ENCODE data around the gene SPRR1A. TPM values are rescaled to one million over a fixed set of nuclear protein-coding genes. Genes with fewer than 3 reads are reported as not detected.

Gene SPRR1A, protein sequence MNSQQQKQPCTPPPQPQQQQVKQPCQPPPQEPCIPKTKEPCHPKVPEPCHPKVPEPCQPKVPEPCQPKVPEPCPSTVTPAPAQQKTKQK
- total RNA-seq, result not detected

DNA sequence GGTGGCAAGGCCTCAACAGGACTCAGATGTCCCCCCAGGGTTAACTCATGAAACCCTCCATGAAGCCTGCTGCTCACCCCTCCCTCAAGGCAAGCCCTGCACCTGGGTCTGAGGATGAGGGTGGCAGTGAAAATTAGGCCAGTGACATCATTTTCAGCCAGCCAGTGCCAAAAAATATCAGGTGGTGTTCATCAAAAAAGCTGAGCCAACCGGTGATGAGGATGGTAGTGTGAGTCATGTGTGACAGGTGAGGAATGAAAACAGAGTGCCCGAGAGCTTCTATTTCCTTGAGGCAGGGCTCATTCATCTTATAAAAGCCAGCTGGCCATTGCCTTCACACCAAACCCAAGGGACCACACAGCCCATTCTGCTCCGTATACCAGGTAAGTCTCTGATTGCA, at the start of gene SPRR1A:
Gene SPRR1A, plus strand, starts transcription at position 339 of the 400 bp plus-strand sequence. CDS start 1,150 bp downstream, outside the sequence.
- DNase-seq (ENCODE audit: low spot score) (no peak), ATAC-seq (no peak)

DNA sequence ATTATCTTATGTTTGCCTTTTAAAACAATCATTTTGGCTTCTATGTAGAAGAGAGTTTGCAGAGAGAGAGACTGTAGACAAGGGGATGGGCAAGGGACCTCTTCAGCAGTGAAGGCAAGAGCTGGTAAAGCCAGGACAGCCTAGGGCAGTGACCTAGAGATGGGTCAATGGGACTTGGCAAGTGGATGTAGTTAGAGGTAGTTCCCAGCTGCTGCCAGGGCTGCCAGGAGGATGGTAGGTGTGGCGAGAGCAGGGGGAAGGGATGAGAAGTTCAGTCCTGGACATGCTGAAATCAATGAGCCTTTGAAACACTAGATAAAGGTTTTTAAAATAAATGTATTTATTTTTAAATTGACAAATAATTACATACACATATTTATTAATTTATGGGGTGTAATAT, 43.3 kb upstream of the SPRR1A start:
- ATAC-seq (peak; percentile 96), DNase-seq (ENCODE audit: low spot score) (peak; percentile 91)

DNA sequence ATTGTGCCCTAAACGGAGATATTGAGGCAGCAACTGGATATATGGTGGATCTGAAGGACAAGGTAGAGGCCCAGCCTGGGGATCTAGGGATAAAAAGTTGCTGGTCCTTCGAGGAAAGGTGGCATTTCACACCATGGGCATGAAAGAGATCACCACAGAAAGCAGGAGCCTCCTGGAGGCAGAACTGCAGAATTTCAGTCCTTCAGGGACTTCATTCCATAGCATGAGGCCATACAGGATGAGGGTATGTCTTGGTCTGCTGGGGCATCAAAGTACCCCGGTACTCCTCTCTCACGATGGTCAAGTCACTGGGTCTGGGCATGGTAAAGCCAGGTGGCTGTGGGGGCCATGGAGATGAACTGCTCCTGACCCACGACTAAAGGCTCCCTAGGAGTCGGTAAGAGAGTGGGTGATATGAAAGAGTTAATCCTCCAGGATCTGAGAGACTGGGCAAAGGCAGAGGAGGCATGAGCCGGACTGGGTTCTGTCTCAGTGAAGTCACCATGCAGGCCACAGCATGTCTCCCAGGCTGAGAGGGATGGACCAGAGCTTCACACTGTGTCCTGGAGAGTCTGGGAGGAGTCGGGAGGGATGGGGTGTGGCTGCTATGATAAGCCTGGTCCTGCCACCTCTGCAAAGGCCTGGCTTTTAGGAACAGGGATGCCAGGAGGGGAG, 42.7 kb upstream of the SPRR1A start:
- ATAC-seq (no peak), DNase-seq (ENCODE audit: low spot score) (no peak)

DNA sequence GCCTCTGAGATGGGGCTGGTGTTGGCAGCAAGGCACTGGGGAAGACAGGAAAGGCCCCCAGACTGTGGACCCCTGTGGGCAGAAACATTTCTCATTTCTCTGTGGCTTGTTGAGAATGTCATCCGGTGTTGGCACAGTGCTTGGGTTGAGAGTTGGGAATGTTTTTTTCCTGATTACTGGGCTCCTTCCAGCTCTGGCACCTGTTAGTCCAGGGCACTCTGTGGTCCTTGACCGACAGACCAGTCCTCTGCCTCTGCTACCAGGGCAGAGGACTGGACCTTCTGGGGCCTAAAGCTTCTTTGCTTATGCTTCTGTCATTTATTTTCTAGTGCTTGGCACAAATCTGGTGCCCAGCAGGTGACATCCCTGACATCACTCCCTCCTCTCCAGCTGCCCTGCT, 41.7 kb upstream of the SPRR1A start:
- peak; percentile 87 for ATAC-seq
- DNase-seq (ENCODE audit: low spot score), result peak; percentile 82

DNA sequence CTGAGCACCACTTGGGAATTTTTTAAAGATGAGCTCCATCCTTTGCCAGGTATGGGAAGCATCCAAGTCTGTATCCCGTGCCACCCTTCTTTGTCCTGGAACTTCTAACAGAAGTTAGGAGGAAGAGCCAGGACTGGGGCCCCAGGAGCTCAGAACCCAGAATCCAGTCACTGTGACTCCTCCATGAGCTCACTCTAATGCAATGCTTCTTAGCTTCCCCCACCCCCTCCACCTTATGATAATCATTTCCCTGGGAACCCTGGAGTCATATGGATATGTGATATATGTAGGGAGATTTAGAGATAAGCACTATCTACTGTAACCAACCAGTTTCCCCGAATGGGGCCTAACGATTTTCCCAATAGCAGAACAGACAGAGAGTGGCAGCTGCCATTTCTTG, 37.6 kb upstream of the SPRR1A start:
- ATAC-seq, result no peak
- no peak for DNase-seq (ENCODE audit: low spot score)

DNA sequence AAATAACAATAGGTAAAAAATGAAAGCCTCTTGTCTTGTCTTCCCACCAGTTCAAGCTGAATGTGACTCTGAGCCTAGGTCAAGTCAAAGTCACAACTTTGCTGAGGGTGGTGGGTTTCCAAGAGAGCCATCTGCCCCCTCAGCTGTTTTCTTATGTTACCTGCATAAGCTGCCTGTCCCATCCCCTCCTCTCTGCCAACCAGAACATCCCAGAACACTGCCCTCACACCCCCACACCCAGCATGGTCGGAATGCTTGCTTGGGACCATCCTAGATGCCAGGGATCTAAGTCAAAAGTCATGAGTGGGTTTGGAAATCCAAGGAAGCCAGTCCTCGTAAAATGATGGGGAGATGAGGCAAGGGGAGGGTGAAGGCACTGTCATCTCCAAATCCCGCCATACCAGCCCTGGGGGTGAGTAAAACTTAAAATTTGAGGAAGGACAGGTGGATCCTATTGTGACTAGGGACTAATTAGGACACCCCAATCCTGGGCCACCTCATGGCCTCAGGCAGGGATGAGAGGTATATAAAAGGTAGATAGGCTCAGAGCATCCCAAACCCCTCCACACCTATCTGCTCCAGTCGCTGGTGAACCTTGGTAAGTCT, 37.1 kb upstream of the SPRR1A start, which contains the start of gene SPRR5:
Gene SPRR5, plus strand, starts transcription at position 556 of the 606 bp plus-strand sequence. CDS start 1,349 bp downstream, outside the sequence.
- ATAC-seq (no peak), DNase-seq (ENCODE audit: low spot score) (no peak)

DNA sequence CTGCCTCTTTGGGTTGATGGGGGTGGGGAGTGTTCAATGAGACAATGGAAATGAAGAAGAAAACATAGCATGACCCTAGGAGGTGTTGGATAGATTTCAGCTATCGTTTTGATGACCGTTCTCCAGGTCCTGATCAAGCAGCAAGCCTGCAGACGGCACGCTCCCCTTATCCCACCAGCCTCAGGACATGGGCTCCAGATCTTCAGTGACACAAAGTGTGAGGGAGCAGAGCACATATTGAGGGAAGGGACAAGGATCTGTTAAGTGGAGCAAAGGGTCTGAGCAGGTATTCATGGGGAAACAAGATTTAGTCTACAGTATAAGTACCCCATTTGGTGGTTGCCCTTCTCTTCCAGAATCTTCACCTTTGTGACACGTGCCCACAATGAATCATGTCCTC, 32.2 kb upstream of the SPRR1A start:
- ATAC-seq (no peak), DNase-seq (ENCODE audit: low spot score) (no peak)

DNA sequence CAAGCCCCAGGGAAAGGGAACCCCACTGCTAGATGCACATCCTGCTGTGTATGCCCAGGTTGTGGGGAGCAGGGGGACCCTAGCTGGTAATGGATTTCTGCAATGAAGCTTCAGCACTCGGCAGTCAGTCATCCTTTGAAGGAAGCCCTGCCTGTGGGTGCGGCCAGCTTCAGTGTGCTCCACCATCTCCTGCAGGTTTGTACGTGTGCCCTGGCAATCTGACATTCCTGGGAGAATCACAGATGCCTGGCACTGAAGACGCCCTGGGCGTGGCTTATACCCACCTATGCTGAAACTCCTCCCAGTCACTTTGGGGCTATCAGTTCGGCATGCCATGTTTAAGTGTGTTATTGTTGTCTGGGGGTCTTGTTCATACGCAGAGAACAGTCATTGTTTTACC, 30.1 kb upstream of the SPRR1A start:
- no peak for ATAC-seq
- DNase-seq (ENCODE audit: low spot score), result no peak

DNA sequence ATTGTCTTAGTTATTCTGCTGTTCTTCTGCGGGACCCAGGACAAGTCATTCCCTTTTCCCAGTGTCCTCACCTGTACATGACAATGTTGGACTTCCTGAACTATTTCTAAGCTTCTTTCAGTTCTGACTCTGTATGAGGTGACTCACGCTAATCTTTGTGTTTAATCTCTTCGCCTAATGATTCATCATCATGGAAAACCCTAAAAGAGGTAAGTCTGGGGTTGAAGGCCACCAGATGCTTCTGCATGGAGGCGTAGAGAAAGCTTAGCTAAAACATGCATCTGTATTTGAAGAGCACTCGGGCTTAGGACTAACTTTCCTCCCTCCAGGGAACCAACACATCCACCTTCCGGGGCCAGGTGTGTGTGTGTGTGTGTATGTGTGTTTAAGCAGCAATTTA, 29.4 kb upstream of the SPRR1A start:
- DNase-seq (ENCODE audit: low spot score) (no peak), ATAC-seq (no peak)

DNA sequence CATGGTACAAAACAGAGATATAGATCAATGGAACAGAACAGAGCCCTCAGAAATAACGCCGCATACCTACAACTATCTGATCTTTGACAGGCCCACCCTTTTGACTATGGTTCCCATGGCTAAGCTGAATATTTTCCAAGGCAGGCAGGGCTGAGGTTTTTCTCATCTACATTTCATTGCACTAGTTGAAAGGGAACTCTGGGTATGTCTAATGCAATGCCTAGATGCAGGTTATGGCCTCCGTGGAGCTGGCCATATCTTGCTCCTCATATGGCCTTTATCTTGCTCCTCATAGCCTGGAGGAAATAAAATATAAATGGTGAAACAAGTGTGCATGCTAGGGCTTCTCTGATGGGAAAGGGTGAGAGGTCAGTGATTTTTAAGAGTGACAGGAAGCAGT, 26.3 kb upstream of the SPRR1A start:
- no peak for DNase-seq (ENCODE audit: low spot score)
- ATAC-seq, result no peak

DNA sequence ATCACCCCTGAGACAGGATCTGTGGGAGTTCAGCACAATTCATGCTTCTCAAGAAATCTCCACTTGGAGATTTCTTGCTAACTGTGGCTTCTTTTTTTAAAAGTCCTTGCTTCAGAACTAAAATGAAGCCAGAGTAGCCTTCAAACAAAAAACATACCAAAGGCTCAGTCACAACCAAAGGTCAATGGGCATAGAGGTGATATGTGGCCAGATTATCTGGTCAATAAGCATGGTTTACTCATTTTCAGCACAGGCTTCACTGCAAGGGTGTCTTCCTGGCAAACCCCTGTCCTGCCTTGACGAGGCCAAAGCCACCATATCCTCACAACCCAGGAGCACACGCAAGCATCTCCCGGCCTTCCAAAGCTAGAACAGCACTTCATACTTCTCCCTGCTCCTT, 24.6 kb upstream of the SPRR1A start:
- DNase-seq (ENCODE audit: low spot score) (no peak), ATAC-seq (peak; percentile 76)

DNA sequence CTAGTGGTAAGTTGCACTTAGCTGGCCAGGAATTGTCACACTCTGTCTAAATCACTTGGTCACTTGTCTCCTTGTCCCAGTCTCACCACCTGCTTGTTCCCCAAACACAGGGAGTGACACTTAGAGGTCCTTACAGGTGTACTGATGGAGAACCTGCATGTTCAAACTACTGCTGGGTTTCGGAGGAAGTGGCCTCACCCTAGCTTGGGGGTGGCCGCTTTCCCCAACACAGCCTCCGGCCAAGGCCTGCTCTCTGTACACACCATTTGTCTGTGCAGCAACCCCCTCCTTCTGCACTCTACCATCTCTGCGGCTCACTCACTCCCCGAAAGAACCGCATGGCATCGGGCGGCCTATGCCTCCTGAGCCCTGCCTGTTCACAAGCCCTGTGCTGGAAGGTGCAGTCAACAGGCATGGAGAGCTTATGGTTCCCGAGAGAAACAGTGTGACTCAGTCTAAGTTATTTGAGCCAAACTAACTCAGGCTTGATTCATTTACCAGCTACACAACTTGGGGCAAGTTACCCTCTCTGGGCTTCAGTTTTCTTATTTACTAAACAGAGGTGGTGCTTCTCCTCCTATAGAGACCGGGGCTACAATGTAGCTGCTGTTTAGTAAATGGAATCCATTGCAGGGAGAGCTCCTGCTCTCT, 24.0 kb upstream of the SPRR1A start:
- DNase-seq (ENCODE audit: low spot score) (no peak), ATAC-seq (peak; percentile 8)

DNA sequence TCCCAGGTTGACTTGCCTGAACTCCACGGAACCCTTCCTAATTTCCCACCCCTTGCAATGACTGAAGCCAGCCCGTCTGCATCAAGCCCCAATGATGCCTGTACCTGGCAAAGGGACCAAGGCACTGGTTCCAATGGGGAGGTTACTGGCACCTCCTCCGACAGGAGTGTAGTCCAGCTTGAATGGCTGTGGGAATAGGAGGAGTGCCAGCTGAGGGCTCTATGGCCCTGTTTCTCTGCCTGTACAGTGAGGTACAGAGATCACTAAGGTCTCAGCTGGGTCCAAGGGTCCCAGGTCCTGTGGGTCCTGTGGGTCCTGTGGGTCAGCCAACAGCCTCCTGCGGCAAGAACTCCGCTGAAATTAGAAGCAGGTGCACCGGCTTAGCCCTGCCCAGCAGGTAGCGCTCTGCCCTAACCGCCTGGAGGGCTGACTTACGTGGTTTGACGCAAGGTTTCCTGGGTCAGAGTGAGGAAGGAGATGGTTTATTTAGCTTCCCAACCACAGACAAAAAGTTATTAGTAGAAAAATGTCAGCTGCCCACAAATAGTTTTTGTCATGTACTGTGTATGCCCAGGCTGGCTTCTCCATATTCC, 23.3 kb upstream of the SPRR1A start:
- DNase-seq (ENCODE audit: low spot score) (peak; percentile 76), ATAC-seq (peak; percentile 88)

DNA sequence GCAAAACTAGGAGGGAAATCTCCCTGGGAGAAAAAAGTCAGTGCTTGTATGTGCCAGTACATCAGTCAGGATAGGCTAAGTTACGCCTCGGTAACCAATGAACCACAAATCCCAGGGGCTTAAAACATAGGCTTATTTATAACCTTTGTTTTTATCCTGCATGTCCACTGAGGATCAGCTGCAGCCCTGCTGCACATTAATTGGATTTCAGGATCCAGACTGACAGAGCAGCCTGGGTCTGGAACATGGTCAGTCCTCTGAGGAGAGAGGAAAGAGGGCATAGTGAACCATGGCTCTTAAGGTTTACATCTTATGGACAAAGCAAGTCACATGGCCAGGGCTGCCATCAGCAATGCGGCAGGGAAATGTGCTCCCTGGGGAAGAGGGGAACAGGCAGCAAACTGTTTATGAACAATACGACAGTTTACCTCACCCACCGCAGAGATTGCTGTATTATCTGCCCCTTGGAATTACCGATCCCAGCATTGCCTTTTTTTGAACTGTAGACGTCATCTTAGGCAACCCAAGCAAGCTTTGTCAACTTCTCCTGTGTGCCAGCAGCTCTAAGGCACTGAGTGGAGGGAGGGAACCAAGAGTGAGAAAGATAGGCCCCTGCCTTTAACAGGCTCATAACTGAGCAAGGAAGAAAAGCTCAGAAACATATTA, 22.5 kb upstream of the SPRR1A start:
- ATAC-seq (no peak), DNase-seq (ENCODE audit: low spot score) (no peak)

DNA sequence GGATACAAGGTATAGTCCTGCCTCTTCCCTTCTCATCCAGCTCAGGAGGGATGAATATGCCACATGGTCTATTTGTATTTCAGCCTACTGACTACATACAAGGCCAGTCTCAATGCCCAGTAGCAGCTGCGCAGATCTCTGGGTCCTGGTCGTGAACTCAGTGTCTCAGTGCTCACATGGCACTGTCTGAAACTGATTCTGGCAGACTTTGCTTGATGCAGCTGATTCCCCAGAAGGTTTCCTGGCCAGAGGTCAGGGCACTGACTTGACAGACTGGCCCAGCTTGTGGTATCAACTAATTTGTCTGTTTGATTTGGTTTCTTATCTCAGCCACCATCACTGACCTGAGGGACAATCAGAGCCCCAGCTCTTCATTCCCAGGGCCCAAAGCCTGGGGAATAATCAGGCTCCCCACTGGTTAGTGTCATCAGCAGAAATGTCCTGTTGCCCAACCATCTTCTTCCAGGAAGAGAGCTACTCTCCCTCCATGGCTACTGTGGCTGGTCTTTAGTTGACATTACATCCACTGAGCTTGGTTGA, 20.9 kb upstream of the SPRR1A start:
- no peak for DNase-seq (ENCODE audit: low spot score)
- ATAC-seq, result no peak

DNA sequence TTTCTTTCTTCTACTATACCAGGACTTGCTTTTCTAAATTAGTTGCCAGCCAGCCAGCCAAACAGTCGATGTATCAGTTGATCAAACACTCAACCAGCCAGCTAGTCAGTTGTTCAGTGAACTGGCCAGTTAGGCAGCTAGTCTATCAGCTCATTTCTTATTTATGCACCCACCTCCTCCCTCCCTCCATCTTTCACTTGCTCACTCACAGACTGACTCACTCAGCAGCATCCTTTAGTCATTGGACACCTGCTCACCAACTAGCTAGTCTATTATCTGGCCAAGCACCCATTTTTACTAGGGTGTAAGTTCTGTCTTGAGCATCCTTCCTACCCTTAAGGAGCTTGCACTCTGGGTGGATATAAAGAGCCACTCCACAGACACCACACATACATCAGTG, 19.3 kb upstream of the SPRR1A start:
- no peak for ATAC-seq
- no peak for DNase-seq (ENCODE audit: low spot score)

DNA sequence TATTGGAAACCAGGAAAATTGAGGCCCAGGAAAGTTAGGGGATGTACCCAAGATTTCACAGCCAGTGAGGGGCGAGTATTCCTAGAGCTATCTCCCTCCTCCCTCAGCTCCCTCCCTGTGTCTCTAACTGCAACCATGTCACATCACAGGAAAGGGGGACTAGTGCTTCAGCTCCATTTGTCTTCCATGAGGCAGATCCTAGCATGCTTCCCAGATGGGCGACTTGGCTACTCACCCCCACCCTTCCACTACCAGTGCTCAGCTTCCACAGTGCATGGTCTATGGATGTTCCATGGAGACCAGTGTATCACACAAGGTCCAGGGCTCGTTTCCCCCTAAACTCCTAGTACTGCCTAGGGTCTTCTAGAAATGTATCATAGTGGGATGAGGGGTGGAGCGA, 18.0 kb upstream of the SPRR1A start:
- DNase-seq (ENCODE audit: low spot score) (no peak), ATAC-seq (no peak)

DNA sequence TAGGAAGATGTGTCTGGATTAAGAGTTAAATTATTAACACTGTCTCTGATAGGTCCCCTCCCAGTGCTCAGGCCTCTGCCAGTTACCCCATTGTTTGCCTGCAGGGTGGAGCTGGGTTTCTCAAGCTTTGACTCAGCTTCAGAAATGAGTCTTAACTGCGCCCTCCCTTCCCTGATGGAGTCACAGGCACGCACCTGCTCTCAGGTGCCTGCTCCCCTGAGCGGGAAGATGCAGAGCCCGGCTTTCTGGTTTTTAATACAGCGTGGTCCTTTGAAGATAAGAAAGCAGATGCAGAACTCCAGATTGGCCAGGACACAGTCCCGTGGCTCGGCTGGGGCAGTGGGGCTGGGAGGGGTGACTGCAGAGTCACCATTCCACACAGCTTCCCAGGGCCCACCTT, 16.7 kb upstream of the SPRR1A start:
- no peak for DNase-seq (ENCODE audit: low spot score)
- no peak for ATAC-seq

DNA sequence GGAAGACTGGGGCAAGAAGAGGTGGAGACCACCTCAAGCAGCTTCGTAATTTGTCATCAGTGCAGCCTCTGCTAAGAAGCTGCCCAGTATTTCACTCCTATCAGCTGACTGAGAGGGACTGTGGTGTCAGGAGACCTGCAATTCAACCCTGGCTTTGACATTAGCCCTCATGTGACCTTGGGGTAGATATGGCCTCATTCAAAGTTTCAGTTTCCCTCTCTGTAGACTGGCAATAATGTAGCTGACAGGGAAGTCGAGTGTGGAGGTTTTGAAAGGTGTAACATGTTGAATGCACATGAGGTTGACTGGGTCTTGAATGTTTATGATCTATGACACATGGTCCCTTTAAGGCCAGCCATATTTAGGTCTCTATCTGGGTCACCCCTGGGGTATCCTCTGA, 15.6 kb upstream of the SPRR1A start:
- DNase-seq (ENCODE audit: low spot score) (no peak), ATAC-seq (no peak)

DNA sequence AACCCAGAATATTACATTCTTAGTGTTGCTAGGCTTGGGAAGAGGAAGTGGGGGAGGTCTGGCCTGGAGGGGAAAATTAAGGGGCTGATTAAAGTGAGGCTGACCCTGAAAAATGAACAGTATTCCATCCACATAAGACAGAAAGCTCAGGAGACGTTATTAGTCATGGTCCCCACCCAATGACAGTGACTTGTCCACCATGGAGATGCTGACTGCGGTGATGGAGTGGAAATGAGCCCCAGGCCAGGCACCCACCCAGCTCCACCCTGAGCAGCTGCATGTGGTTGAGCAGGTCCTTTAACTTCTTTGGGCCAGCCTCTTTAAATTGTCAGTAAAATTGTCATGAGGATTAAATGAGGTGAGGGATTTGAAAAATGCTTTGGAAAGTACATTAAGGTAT, 14.8 kb upstream of the SPRR1A start:
- ATAC-seq (no peak), DNase-seq (ENCODE audit: low spot score) (no peak)

DNA sequence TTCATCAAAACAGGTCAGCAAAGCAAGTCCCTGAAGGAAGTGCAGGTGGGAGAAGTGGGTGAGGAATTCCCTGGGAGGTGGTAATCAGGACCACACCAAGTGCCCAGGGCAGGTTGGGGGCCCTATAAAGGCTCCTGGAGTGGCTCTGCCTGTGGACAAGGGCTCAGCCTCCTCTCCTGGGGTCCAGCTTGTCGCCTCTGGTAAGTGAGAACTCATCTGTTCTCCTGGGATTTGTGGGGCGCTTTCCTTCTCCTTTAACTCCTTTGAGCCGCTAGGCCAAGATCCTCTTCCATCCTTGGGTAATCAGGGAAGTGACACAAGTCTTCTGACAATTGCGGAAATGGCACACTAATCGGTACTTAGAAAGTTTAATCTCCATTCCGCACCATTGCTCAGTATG, 13.4 kb upstream of the SPRR1A start, which contains the start of gene SPRR4:
Gene SPRR4, plus strand, starts transcription at position 154 of the 400 bp plus-strand sequence. CDS start 1,243 bp downstream, outside the sequence.
- no peak for DNase-seq (ENCODE audit: low spot score)

More for the DNA sequence above, 13.4 kb upstream of the SPRR1A start, which contains the start of gene SPRR4:
- ATAC-seq, result no peak

All from left lobe of liver (tissue), 2 donors.